NCI-H1436 (cell line): ENCODE measurements around the gene GTF3C1.
A peak's percentile ranks its signal among the peaks of the same experiment; 100 is the strongest.
"Not testable (repeated sequence)": the region's sequence is repeated elsewhere in the genome, so short reads cannot be mapped to it uniquely, and the experiment has no call there.

ENCODE experiments used
- DNase-seq: peaks from one replicate; lab custom pipeline; 2025; lab: John Stamatoyannopoulos, UW

The GTF3C1 gene

DNA sequence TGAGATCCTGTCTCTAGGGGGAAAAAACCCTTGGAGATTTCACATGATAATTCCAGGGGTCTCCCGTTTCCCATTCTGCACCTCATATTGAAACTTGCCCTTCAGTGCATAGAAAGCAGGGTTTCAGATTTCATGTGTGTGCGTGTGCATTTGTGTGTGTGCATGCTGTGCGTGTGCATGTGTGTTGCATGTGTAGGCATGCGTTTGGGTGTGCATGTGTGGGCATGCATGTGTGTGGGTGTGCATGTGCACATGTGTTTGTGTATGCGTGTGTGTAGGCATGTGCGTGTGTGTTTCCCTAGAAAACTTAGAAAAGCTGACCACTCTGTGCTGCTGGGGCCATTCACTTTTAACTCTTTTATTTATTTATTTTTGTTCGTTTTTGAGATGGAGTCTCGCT lies 107.7 kb downstream of the GTF3C1 start:
- DNase-seq: no peak

DNA sequence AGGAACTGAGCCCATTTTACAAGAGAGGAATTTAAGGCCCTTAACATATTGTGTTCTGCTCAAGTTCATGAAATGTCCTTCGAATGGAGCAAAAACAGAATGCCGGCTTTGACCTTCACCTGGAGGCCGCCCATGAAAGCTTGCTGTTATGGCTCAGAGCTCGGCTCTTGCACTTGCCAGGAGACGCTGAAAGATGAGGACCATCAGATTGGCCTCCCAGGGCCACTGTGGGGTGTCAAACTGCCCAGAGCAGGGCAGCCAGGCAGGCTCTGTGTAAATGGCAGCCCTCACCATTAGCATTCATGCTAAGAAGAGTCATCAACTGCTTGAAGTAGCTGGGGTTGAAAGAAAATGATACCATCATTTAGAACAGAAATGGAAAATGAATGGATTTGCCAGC lies 108.4 kb downstream of the GTF3C1 start:
- DNase-seq: no peak

DNA sequence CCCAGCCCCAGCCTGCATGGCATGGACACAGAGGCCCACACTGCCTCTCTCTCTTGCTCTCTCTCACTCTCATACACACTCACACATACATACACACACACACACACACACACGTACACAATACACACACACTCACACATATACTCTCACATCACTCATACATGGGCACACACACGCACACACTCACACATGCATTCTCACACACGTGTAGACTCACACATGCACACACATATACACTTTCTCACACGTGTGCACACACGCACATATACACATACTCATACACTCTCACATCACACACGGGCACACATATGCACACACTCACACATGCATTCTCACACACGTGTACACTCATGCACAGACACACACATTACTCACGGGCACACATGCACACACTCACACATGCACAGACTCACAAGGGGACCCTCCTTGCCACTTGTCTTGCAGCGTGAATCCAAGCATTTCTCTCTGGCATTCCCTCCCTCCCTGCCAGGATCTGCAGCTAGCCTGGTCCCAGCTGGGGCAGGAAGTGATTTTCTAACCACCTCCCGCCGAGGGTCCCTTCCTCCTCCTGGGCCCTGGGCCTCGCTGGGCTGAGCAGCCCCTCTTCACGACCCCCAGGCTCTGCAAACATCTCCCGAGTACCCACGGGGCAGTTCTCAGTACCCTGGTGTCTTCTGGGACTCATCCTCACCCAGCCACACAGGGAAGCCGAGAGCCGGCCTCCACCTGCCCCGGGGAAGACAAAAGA lies 110.3 kb downstream of the GTF3C1 start:
- no peak for DNase-seq

DNA sequence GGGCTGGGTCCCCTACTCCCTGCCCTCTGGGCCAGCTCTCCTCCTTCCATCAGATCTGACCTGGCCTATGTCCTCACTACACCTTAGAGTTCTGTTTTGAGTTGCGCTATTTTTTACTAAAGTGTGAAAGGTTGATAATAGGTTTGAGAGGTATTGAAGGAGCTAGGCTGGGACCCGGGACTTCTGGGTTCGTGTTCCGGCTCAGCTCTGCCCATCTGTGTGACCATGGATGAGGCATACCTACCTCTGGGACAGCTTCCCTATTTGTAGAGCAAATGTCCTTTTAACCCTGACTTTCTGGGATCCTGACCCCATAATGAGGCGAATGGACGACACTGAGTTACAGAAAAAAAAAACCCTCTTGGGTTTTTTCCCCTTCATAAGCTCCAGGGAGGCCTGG lies 111.8 kb downstream of the GTF3C1 start:
- no peak for DNase-seq

GRCh38 chr16:27436921-27437650 lies 112.6 kb downstream of the GTF3C1 start:
- no peak for DNase-seq

GRCh38 chr16:27436065-27436464 lies 113.6 kb downstream of the GTF3C1 start:
- no peak for DNase-seq

DNA sequence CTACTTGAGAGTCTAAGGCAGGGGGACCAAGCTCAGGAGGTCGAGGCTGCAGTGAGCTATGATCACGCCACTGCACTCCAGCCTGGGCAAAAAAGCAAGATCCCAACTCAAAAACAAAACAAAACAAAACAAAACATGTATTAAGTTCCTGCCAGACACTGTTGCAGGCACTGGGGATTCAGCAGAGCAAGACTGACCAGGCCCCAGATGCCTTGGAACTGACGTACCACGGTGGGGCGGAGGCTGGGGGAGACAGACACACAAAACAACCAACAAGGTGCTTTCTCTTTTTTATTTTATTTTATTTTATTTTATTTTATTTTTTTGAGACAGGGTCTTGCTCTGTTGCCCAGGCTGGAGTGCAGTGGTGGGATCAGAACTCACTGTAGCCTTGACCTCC lies 114.6 kb downstream of the GTF3C1 start:
- not testable (repeated sequence) for DNase-seq

- DNase-seq: no peak
These were observed 115.3 kb downstream of the GTF3C1 start for GRCh38 chr16:27434141-27435051.

- no peak for DNase-seq
These were observed 116.1 kb downstream of the GTF3C1 start for GRCh38 chr16:27433636-27434035.

DNA sequence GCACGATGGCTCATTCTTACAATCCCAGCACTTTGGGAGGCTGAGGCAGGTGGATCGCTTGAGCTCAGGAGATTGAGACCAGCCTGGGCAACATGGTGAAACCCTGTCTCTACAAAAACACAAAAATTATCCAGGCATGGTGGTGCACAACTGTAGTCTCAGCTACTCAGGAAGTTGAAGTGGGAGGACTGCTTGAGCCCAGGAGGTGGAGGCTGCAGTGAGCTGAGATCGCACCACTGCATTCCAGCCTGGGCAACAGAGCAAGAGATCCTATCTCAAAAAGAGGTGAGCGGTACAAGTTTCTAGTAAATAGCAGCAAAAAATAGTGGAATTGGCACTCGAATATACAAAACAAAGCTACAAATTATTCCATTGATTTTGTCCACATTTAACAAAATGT lies 116.5 kb downstream of the GTF3C1 start:
- DNase-seq: not testable (repeated sequence)

DNA sequence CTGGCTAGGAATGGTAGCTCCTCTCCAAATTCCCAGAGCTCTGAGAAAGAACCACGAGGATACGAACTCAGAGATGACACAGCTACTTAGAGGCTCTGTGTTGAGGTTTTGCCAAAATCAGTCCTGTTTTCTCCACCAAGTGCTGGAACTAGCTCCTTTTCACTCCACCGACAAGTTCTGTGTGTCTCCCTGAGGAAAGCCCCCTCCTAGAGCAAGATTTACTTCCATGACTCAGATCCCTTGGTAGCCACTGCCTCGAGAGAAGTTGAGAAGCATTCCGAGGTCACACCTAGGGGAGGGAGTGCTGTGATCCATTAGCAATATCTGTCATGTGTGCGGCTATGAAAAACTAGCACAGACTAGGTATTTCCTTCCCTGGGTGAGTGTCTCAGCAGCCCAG lies 117.2 kb downstream of the GTF3C1 start:
- DNase-seq: no peak

DNA sequence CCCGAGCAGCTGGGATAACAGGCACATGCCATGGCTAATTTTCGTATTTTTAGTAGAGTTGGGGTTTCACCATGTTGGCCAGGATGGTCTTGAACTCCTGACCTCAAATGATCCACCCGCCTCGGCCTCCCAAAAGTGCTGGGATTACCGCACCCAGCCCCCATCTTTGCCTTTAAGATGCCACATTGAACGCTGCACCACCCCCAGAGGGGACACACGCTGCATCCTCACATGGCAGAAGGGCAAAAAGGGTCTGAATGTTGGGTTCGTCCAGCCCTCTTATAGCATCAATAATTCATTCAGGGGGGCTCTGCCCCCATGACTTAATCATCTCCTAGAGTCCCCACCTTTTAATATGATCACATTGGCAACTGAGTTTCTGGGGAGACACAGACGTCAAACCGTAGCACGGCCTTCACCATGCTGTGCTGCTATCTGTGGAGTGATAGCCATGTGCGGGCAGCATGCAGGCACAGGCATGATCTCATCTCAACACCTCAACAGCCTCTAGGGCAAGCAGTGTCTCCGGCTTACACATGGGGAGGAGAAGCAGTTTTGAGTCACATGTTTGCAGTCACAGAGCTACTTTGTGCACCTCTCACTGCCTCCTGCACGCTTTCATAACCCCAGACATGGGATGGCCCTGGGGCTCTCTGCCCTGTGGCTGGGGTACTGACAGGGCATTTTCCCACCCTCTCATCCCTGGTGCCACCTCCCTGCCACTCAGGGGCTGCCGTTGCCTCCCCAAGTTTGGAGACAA lies 117.8 kb downstream of the GTF3C1 start:
- no peak for DNase-seq

GRCh38 chr16:27430923-27431484 lies 118.7 kb downstream of the GTF3C1 start:
- DNase-seq: no peak

DNA sequence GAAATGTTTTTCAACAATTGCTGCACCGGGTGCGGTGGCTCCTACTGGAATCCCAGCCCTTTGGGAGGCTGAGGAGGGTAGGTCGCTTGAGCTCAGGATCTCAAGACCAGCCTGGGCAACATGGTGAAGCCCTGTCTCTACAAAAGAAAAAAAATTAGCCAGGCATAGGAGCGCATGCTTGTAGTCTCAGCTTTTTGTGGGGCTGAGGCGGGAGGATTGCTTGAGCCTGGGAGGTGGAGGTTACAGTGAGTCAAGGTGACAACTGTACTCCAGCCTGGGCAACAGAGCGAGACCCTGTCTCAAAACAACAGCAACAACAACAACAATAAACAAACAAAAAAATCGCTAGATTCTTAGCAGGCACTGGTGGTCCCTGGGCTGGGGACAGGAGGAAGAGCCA lies 119.2 kb downstream of the GTF3C1 start:
- DNase-seq: no peak

- no peak for DNase-seq
These were observed 119.7 kb downstream of the GTF3C1 start for GRCh38 chr16:27429981-27430441.

DNA sequence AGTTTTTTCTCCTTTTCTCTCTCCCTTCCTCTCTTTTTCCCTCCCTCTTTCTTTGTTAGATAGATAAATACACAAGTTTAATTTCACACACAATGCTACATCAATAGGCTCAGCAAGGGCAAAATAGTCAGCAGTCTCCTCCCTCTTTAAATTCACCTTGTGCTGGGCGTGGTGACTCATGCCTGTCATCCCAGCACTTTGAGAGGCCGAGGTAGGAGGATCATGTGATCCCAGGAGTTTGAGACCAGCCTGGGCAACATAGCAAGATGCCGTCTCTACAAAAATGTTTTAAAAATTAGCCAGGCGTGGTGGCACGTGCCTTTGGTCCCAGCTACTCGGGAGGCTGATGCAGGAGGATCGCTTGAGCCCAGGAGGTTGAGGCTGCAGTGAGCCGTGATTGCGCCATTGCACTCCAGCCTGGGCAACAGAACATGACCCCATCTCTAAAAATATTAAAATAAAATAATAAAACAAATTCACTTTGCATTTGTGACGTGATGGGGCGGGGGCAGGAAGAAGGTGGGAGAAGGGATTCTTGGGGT lies 120.3 kb downstream of the GTF3C1 start:
- no peak for DNase-seq

DNA sequence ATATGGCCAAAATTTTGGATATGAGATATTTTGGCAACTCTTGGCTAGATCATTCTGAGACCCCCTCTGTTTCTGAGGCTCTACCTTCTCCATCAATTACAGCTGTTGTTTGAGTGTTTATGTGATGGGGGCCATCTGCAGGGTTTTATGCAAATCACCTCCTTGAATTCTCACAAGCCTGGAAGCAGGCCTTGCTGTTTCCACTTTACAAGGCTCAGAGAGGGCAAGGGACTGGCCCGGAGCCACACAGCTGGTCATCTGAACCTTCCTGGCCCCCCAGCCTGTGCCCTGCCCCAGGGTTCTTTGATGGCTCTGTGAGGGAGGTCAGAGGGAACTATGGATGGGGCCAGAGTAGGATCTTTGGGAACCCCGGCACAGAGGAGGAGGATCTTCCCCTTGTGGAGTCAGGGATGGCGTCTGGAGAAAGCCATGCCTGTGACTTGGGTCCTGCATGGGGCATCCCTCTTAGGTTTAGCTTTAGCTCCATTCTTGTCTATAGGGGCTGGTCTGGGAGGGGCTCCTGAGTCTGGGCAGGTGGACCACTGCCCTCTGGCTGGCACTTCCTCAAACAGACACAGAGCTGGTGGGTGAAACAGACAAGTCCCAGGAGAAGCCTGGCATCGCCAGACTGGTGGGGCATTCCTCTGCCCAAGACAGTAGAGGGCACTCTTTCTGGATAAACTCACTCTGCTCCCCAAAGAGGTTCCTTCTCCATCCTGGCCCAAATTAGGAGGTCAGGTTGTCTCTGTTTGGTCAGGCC lies 121.5 kb downstream of the GTF3C1 start:
- DNase-seq: no peak

DNA sequence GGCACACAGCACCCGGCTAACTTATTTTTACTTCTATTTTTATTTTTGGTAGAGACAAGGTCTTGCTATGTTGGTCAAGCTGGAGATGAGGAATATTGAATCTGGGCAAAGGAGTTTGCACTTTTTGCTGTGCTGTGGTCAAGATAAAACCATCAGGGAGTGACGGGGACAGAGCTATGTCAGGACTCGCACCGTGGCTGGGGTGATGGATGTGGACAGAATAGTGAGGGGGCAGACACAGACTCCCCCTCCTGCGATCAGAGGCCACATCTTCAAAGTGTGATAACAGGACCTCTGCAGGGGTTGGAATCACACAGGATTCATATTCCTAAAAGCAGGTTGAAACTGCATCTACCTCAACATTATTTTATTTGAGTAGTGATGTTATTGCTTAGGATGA lies 122.2 kb downstream of the GTF3C1 start:
- DNase-seq: no peak

DNA sequence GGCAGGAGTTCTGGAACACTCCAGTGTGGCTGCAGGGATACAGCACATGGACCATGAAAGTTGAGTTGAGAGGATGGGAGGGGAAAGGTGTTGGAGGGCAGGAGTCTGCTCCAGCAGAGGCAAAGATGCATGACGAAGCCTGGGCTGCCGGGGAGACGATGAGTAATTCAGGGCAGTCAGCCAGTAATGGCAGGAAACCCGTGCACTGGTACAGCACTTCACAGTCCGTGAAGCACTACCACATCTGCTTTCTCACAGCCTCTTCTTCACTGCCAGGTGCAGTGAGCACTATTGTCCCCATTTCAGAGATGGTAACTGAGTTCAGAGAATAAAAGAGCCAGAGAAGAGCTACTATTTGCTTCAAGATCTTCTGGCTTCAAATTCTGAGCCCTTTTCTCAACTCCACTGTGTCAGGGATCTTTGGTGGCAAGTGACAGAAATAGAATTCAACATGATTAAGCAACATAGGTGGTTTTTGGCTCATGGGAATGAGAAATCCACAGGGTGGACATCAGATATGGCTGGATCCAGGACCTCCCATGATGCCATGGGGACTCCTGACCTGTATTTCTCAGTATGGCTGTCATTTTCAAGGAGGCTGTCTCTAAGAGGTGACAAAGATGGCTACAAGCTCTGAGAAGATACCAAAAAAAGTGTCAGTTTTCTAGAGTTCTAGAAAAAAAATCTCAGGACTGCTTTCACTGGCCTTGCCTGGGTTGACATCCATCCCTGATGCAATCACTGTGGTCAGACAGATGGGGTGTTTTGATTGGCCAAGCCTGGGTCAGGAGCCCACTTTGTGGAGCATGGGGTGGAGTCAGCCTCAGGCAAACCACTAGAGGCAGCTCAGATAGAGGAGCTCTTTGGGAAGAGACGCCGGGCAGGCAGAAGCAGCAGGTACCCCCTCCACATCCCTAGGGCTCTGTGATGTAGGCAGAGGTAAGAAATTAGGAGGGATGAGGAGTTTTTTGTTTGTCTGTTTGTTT lies 123.0 kb downstream of the GTF3C1 start:
- DNase-seq: peak; percentile 20
